Activated naive CD4-positive, alpha-beta T cell treated with anti-CD3 and anti-CD28 coated beads, Interleukin-2, amount 50 U/mL, for 24 hours (primary cell): ENCODE data around the gene MRE11.
"Not testable (repeated sequence)": the region's sequence is repeated elsewhere in the genome, so short reads cannot be mapped to it uniquely, and the experiment has no call there.

Experiments used
- H3K27ac Mint-ChIP-seq: one replicate; pipeline ENCODE4 v1.8.0; 2021; ENCODE audit warnings: mild to moderate bottlenecking, mixed read lengths
- H3K27me3 Mint-ChIP-seq: one replicate; pipeline ENCODE4 v1.8.0; 2021; ENCODE audit warnings: mixed read lengths
- H3K36me3 Mint-ChIP-seq: one replicate; pipeline ENCODE4 v1.8.0; 2021; ENCODE audit warnings: mixed read lengths
- H3K4me1 Mint-ChIP-seq: one replicate; pipeline ENCODE4 v1.8.0; 2021; ENCODE audit warnings: mixed read lengths
- H3K4me3 Mint-ChIP-seq: one replicate; pipeline ENCODE4 v1.8.0; 2021; ENCODE audit warnings: mild to moderate bottlenecking, mixed read lengths
- H3K9me3 Mint-ChIP-seq: one replicate; pipeline ENCODE4 v1.8.0; 2021; ENCODE audit warnings: mixed read lengths

Gene MRE11

GRCh38 chr11:94516725-94517124 lies 23.1 kb upstream of the MRE11 start:
- no peak overlapping the region for H3K27ac Mint-ChIP-seq
- H3K9me3 Mint-ChIP-seq: no peaks in the 10 kb centered on the region
- H3K4me1 Mint-ChIP-seq: peaks cover 14% of the 10 kb centered on the region
- no peak overlapping the region for H3K4me3 Mint-ChIP-seq
- peaks cover 15% of the 10 kb centered on the region for H3K27me3 Mint-ChIP-seq
- H3K36me3 Mint-ChIP-seq: no peaks in the 10 kb centered on the region

- H3K27ac Mint-ChIP-seq: no peak overlapping the region
- H3K4me1 Mint-ChIP-seq: peaks cover 14% of the 10 kb centered on the region
- H3K9me3 Mint-ChIP-seq: no peaks in the 10 kb centered on the region
- H3K36me3 Mint-ChIP-seq: no peaks in the 10 kb centered on the region
- H3K27me3 Mint-ChIP-seq: peaks cover 21% of the 10 kb centered on the region
- no peak overlapping the region for H3K4me3 Mint-ChIP-seq
These were observed 21.8 kb upstream of the MRE11 start for GRCh38 chr11:94515398-94515797.

GRCh38 chr11:94513091-94513490 lies 19.4 kb upstream of the MRE11 start:
- Mint-ChIP-seq H3K4me1 (peaks cover 14% of the 10 kb centered on the region), H3K9me3 (no peaks in the 10 kb centered on the region), H3K4me3 (peak overlapping the region; percentile 76), H3K36me3 (no peaks in the 10 kb centered on the region), H3K27me3 (peaks cover 21% of the 10 kb centered on the region), H3K27ac (no peak overlapping the region)

GRCh38 chr11:94511932-94512781 lies 18.5 kb upstream of the MRE11 start, which contains the start of gene C11orf97:
Gene C11orf97, plus strand, starts transcription at chr11:94512461. Its CDS starts 68 bp downstream, at chr11:94512529.
- Mint-ChIP-seq H3K4me3 (peak within 1 kb of the TSS; percentile 76), H3K4me1 (peaks cover 14% of the 10 kb centered on the region), H3K36me3 (no peaks in the 10 kb centered on the region), H3K27ac (no peak within 1 kb of the TSS), H3K27me3 (peaks cover 21% of the 10 kb centered on the region), H3K9me3 (no peaks in the 10 kb centered on the region)

GRCh38 chr11:94507485-94507884 lies 13.8 kb upstream of the MRE11 start:
- no peaks in the 10 kb centered on the region for H3K9me3 Mint-ChIP-seq
- H3K4me1 Mint-ChIP-seq: peaks cover 6% of the 10 kb centered on the region
- no peak overlapping the region for H3K4me3 Mint-ChIP-seq
- H3K36me3 Mint-ChIP-seq: no peaks in the 10 kb centered on the region
- H3K27me3 Mint-ChIP-seq: peaks cover 12% of the 10 kb centered on the region
- no peak overlapping the region for H3K27ac Mint-ChIP-seq

- not testable (repeated sequence) for H3K4me1 Mint-ChIP-seq, H3K27ac Mint-ChIP-seq, H3K4me3 Mint-ChIP-seq, H3K27me3 Mint-ChIP-seq, H3K9me3 Mint-ChIP-seq, H3K36me3 Mint-ChIP-seq
These were observed 12.9 kb upstream of the MRE11 start for GRCh38 chr11:94506513-94506912.

- Mint-ChIP-seq H3K27ac (no peak overlapping the region), H3K36me3 (no peaks in the 10 kb centered on the region), H3K27me3 (no peaks in the 10 kb centered on the region), H3K9me3 (no peaks in the 10 kb centered on the region), H3K4me3 (no peak overlapping the region), H3K4me1 (no peaks in the 10 kb centered on the region)
These were observed 11.1 kb upstream of the MRE11 start for GRCh38 chr11:94504689-94505293.

GRCh38 chr11:94501522-94501921 lies 7.9 kb upstream of the MRE11 start:
- Mint-ChIP-seq H3K4me1 (peaks cover 11% of the 10 kb centered on the region), H3K4me3 (no peak overlapping the region), H3K9me3 (no peaks in the 10 kb centered on the region), H3K36me3 (peaks cover 6% of the 10 kb centered on the region), H3K27ac (no peak overlapping the region), H3K27me3 (no peaks in the 10 kb centered on the region)

GRCh38 chr11:94500181-94500580 lies 6.5 kb upstream of the MRE11 start:
- Mint-ChIP-seq H3K27me3 (no peaks in the 10 kb centered on the region), H3K4me3 (no peak overlapping the region), H3K36me3 (peaks cover 6% of the 10 kb centered on the region), H3K27ac (no peak overlapping the region), H3K9me3 (no peaks in the 10 kb centered on the region), H3K4me1 (peaks cover 25% of the 10 kb centered on the region)

GRCh38 chr11:94494126-94494680 lies 559 bp upstream of the MRE11 start:
- Mint-ChIP-seq H3K4me3 (peak overlapping the region; percentile 92), H3K4me1 (peaks cover 52% of the 10 kb centered on the region), H3K9me3 (no peaks in the 10 kb centered on the region), H3K27ac (peak overlapping the region; percentile 95), H3K27me3 (no peaks in the 10 kb centered on the region), H3K36me3 (peaks cover 16% of the 10 kb centered on the region)

GRCh38 chr11:94486068-94486467 lies 7.6 kb downstream of the MRE11 start:
- H3K27me3 Mint-ChIP-seq: no peaks in the 10 kb centered on the region
- no peak overlapping the region for H3K27ac Mint-ChIP-seq
- peaks cover 25% of the 10 kb centered on the region for H3K4me1 Mint-ChIP-seq
- H3K4me3 Mint-ChIP-seq: no peak overlapping the region
- H3K36me3 Mint-ChIP-seq: peaks cover 47% of the 10 kb centered on the region
- H3K9me3 Mint-ChIP-seq: no peaks in the 10 kb centered on the region

GRCh38 chr11:94481342-94481741 lies 12.3 kb downstream of the MRE11 start:
- H3K27me3 Mint-ChIP-seq: no peaks in the 10 kb centered on the region
- no peak overlapping the region for H3K4me3 Mint-ChIP-seq
- peaks cover 13% of the 10 kb centered on the region for H3K4me1 Mint-ChIP-seq
- no peak overlapping the region for H3K27ac Mint-ChIP-seq
- H3K9me3 Mint-ChIP-seq: no peaks in the 10 kb centered on the region
- H3K36me3 Mint-ChIP-seq: peaks cover 35% of the 10 kb centered on the region

- Mint-ChIP-seq H3K27me3 (no peaks in the 10 kb centered on the region), H3K36me3 (peaks cover 34% of the 10 kb centered on the region), H3K27ac (no peak overlapping the region)
These were observed 16.0 kb downstream of the MRE11 start for GRCh38 chr11:94477624-94478023.

GRCh38 chr11:94472916-94473799 lies 20.5 kb downstream of the MRE11 start:
- no peaks in the 10 kb centered on the region for H3K9me3 Mint-ChIP-seq
- no peak overlapping the region for H3K4me3 Mint-ChIP-seq
- H3K4me1 Mint-ChIP-seq: peaks cover 19% of the 10 kb centered on the region

More at GRCh38 chr11:94477624-94478023, 16.0 kb downstream of the MRE11 start:
- Mint-ChIP-seq H3K4me1 (peaks cover 23% of the 10 kb centered on the region), H3K4me3 (no peak overlapping the region), H3K9me3 (no peaks in the 10 kb centered on the region)

GRCh38 chr11:94469416-94469815 lies 24.2 kb downstream of the MRE11 start:
- H3K4me3 Mint-ChIP-seq: no peak overlapping the region
- H3K9me3 Mint-ChIP-seq: peaks cover 2% of the 10 kb centered on the region
- no peaks in the 10 kb centered on the region for H3K27me3 Mint-ChIP-seq
- H3K4me1 Mint-ChIP-seq: peaks cover 10% of the 10 kb centered on the region
- no peak overlapping the region for H3K27ac Mint-ChIP-seq
- H3K36me3 Mint-ChIP-seq: peaks cover 39% of the 10 kb centered on the region

More at GRCh38 chr11:94472916-94473799, 20.5 kb downstream of the MRE11 start:
- peaks cover 28% of the 10 kb centered on the region for H3K36me3 Mint-ChIP-seq
- no peaks in the 10 kb centered on the region for H3K27me3 Mint-ChIP-seq
- H3K27ac Mint-ChIP-seq: peak overlapping the region; percentile 15
